KG1 (cell line): ENCODE results near the gene ZC3HAV1.
"Not testable (repeated sequence)": the region's sequence is repeated elsewhere in the genome, so short reads cannot be mapped to it uniquely, and the experiment has no call there.

Experiments
- DNase-seq: peaks from one replicate; lab custom pipeline; 2025; lab: John Stamatoyannopoulos, UW

Gene ZC3HAV1

GRCh38 chr7:139051655-139052054, 57.9 kb downstream of the ZC3HAV1 start:
- no peak for DNase-seq

- no peak for DNase-seq
Measured at GRCh38 chr7:139049936-139050335, 59.6 kb downstream of the ZC3HAV1 start.

- DNase-seq: no peak
Measured at GRCh38 chr7:139049111-139049510, 60.4 kb downstream of the ZC3HAV1 start.

- no peak for DNase-seq
Measured at GRCh38 chr7:139047970-139048369, 61.5 kb downstream of the ZC3HAV1 start.

GRCh38 chr7:139046143-139046542, 63.4 kb downstream of the ZC3HAV1 start:
- no peak for DNase-seq

GRCh38 chr7:139044813-139045794, 64.4 kb downstream of the ZC3HAV1 start:
- no peak for DNase-seq

- DNase-seq: no peak
Measured at GRCh38 chr7:139043823-139044812, 65.4 kb downstream of the ZC3HAV1 start.

GRCh38 chr7:139041378-139042085, 68.0 kb downstream of the ZC3HAV1 start:
- DNase-seq: no peak

- no peak for DNase-seq
Measured at GRCh38 chr7:139038691-139039090, 70.8 kb downstream of the ZC3HAV1 start.

- DNase-seq: no peak
Measured at GRCh38 chr7:139036901-139037300, 72.6 kb downstream of the ZC3HAV1 start.

GRCh38 chr7:139035586-139036353, 73.8 kb downstream of the ZC3HAV1 start, which contains the start of gene ZC3HAV1L:
TSS of gene ZC3HAV1L (minus strand) at chr7:139036042. CDS start at chr7:139036017, 25 bp downstream.
- DNase-seq: no peak

GRCh38 chr7:139034855-139035585, 74.5 kb downstream of the ZC3HAV1 start:
- no peak for DNase-seq

- no peak for DNase-seq
Measured at GRCh38 chr7:139034336-139034735, 75.2 kb downstream of the ZC3HAV1 start.

GRCh38 chr7:139033346-139034114, 76.0 kb downstream of the ZC3HAV1 start:
- DNase-seq: no peak

- no peak for DNase-seq
Measured at GRCh38 chr7:139032473-139032872, 77.0 kb downstream of the ZC3HAV1 start.

- DNase-seq: no peak
Measured at GRCh38 chr7:139029353-139029752, 80.2 kb downstream of the ZC3HAV1 start.

GRCh38 chr7:139026551-139026950, 83.0 kb downstream of the ZC3HAV1 start:
- DNase-seq: no peak

GRCh38 chr7:139025861-139026260, 83.7 kb downstream of the ZC3HAV1 start:
- DNase-seq: not testable (repeated sequence)

- no peak for DNase-seq
Measured at GRCh38 chr7:139023076-139023475, 86.4 kb downstream of the ZC3HAV1 start.
